HG03039 (cell line): ENCODE results near the gene SLC1A1.
"Not testable (repeated sequence)": the region's sequence is repeated elsewhere in the genome, so short reads cannot be mapped to it uniquely, and the experiment has no call there.

Experiments
- ATAC-seq: cut with Tn5 transposase; IDR thresholded peaks from one replicate; pipeline ENCODE4 v1.9.1; 2021; ENCODE audit warnings: mild to moderate bottlenecking, moderate library complexity; ENCODE audit not compliant: unreplicated experiment

The SLC1A1 gene

GRCh38 chr9:4540425-4540824 is 50.2 kb downstream of the SLC1A1 start:
- no peak for ATAC-seq

GRCh38 chr9:4541281-4541680 is 51.0 kb downstream of the SLC1A1 start:
- ATAC-seq, result no peak

GRCh38 chr9:4541856-4542255 is 51.6 kb downstream of the SLC1A1 start:
- ATAC-seq, result no peak

DNA sequence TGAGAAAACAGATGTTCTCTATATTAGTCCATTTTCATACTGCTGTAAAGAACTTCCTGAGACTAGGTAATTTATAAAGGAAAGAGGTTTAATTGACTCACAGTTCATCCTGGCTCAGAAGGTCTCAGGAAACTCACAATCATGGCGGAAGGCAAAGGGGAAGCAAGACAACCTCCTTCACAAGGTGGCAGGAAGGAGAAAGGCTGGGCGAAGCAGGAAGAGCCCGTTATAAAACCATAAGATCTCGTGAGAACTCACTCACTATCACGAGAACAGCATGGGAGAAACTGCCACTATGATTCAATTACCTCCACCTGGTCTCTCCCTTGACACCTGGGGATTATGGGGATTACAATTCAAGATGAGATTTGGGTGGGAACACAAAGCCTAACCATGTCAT is 54.4 kb downstream of the SLC1A1 start:
- not testable (repeated sequence) for ATAC-seq

- ATAC-seq, result no peak
Observed at GRCh38 chr9:4547016-4547415, 56.7 kb downstream of the SLC1A1 start.

- ATAC-seq, result no peak
Observed at GRCh38 chr9:4548811-4549725, 58.8 kb downstream of the SLC1A1 start.

GRCh38 chr9:4549751-4550295 is 59.6 kb downstream of the SLC1A1 start:
- ATAC-seq, result no peak

GRCh38 chr9:4550777-4551484 is 60.7 kb downstream of the SLC1A1 start:
- no peak for ATAC-seq

DNA sequence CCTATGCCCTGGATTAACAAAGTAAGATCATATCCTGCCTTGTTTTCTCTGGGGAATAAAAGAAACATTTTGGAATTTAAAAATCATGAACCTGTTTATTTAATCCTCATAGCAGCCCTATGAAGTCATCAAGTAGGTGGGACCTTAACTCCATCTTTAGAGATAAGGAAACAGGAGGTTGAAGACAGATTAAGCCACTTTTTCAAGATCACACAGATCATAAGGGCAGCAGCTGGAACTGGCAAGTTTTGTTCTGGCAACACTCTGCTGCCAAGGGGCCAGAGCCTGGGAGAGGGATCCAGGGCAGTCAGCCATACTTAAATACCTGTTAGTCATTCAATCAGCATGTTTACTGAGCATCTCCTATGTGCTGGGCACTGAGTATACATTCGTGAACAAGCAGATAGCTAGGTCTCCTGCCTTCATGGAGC is 63.7 kb downstream of the SLC1A1 start:
- no peak for ATAC-seq

DNA sequence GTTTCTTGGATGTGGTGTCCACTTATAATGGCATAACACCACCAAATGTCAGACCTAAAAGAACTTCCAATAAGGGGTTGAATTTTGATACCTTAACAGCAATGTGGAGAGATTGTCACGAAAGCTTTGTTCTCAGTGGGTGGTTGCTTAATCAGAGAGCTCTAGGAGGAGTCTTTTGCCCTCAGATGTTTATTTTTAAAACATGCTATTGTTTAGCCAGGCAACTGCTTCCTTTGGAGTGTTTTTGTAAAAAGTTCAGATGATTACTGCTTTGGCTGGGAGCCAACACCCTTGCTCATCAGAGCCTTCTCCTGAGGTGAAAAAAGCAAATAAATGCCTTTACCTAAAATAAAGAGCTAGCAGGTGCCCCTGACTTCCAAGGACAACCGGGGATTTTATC is 65.0 kb downstream of the SLC1A1 start:
- no peak for ATAC-seq

GRCh38 chr9:4558371-4558998 is 68.2 kb downstream of the SLC1A1 start:
- ATAC-seq, result no peak

DNA sequence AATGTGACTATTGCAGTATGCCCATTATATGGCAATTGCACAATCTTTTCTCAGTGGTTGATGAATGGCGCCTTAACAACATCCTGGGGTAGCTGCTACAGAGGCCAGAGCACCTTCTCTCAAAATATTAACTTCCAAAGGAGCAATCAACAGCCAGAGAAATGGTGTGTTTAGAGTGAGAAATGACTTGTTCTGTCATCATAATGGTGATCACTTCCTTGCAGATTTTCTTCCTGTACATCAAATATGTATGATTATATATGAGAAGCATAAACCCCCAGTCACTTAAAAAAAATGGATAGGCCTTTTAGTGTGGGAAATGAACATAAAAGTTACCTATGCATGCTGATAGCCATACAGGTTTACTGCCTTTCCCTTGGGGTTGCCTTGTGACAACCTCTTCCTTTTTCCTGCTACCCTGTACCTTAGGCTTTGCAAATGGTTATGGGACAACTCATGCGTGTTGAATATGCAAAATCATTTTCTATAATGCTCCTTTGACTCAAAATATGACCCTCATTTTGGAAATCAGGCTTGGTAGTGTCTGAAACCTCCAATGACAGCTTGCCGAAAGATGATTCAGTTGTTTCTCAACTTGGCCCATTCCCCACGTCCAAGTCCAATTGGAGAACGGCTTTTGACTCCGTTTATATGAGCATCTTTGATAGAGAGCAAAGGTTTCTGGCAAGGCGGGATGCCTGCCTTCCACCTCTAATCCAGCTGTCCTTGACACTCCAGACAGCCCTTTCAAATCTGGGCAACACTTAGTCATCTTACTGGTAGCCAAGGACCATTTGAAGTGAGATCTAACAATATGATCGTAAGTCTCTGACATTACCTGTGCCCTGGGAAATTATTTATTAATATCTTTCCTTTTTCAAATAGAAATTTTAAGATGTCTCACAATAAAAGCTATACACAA is 69.3 kb downstream of the SLC1A1 start:
- ATAC-seq, result peak; percentile 72

GRCh38 chr9:4563105-4563504 is 72.8 kb downstream of the SLC1A1 start:
- no peak for ATAC-seq

DNA sequence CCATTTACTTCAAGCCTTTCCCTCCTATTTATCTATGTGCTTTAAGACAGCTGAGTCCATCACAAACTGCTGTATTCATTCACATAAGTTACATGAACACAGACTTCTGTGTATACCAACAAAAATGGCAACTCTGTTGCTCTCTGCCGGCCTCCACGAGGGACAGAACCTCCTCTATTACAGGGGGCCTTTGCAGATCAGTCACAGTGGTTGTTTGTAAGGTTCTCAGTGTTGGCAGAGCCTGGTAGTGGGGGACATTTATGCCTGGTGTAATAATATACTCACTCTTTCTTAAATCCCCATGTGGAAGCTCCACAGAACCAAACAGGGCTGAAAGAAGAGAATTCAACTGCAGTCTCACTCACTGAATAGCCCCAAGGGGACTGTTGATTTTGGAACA is 76.5 kb downstream of the SLC1A1 start:
- ATAC-seq, result no peak

- no peak for ATAC-seq
Observed at GRCh38 chr9:4567601-4568000, 77.3 kb downstream of the SLC1A1 start.

DNA sequence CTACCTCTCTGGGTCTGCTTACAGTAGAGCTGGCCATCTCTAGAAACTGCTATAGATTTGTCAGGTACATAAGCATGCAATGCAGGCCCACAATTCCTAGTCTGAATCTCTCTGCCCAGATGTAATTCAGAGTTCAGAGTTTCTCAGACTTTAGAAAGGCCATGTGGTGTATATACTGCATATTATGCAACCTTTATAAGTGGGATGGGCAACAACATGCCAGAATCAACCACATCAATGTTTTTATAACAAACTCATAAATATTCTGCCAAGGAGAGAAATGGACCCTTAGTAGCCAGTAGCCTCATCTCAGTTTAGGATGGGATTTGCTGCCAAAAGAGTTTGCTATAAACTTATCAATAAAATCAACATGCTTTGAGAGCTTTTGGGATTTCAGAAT is 78.8 kb downstream of the SLC1A1 start:
- no peak for ATAC-seq

DNA sequence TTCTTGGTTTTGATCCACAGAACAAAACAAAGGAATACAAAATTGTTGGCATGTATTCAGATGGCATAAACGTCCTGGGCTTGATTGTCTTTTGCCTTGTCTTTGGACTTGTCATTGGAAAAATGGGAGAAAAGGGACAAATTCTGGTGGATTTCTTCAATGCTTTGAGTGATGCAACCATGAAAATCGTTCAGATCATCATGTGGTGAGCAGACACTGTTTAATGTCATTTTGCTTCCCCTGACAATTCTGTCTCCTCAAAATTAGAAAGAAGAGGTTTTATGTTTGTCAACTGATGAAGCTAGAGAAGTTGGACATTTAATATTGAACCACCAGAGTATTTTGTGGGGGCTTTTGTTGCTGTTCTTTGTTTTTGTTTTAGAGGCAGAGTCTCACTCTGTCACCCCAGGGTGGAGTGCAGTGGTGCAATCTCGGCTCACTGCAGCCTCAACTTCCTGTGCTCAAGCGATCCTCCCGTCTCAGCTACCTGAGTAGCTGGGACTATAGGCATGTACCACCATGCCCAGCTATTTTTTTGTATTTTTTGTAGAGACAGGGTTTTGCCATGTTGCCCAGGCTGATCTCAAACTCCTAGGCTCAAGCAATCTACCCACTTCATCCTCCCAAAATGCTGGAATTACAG is 82.0 kb downstream of the SLC1A1 start:
- no peak for ATAC-seq

- ATAC-seq, result no peak
Observed at GRCh38 chr9:4573176-4573575, 82.9 kb downstream of the SLC1A1 start.

GRCh38 chr9:4573634-4574389 is 83.5 kb downstream of the SLC1A1 start:
- no peak for ATAC-seq
